Measurements from ENCODE around the gene GPC1. TPM values are rescaled to one million over a fixed set of nuclear protein-coding genes. Genes with fewer than 3 reads are reported as not detected.

GPC1 gene
- total and polyA plus RNA-seq, 2 of the 4 experiments (the other 2 are of a cell fraction), result 16.0 to 211 TPM

DNA sequence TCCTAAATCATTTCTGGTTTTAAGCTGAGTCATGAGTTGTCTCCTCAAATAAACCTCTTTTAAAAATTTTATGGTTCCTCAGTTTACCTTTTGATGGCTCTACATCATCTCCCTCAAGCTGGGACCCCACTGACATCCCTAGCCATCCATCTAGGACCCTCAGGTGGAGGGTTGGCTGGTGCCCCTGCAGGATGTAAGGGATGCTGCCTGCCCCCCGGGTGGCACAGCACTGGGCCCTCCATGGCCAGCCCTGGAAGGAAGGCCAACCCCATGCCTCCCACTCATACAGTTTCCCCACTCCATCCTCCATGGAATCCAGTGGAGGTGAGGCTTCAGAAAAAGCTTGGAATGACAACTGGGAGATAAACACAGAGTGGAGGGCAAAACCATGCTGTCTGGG is 17.2 kb upstream of the GPC1 start:
- Histone ChIP-seq H4K20me1 (ENCODE audit: insufficient read depth, low read length) (no peaks in the 10 kb centered on the region), H3K56ac (ENCODE audit: extremely low read depth, insufficient read depth, low read length) (no peak overlapping the region), H2AK5ac (ENCODE audit: low read depth, low read length) (no peak overlapping the region), H3K79me1 (ENCODE audit: low read depth in 1 of 2, low read length in 2 of 2) (no peaks in the 10 kb centered on the region), H3K9ac (ENCODE audit: low read depth, low read length) (no peak overlapping the region), H3K27ac (ENCODE audit: insufficient read depth, low read length) (no peak overlapping the region), H3K36me3 (ENCODE audit: control insufficient read depth, insufficient read depth, low read length) (no peaks in the 10 kb centered on the region), H3K27me3 (ENCODE audit: control insufficient read depth, insufficient read depth, low read length) (no peaks in the 10 kb centered on the region; the same call in 1 of the 2 replicates), H4K91ac (ENCODE audit: insufficient read depth, low read depth, low read length) (no peak overlapping the region), H3K4me2 (ENCODE audit: low read depth, low read length) (no peak overlapping the region), H4K8ac (ENCODE audit: low read depth in 2 of 2, low read length in 2 of 2) (no peak overlapping the region), H3K4me1 (ENCODE audit: control insufficient read depth, insufficient read depth, low read length) (no peaks in the 10 kb centered on the region), H2AK9ac (replicated peaks; ENCODE audit: low read depth, low read length, poor library complexity) (no peak overlapping the region), H2BK20ac (ENCODE audit: low read depth, low read length) (no peak overlapping the region), H4K5ac (ENCODE audit: low read depth, low read length) (no peak overlapping the region), H3K4me3 (ENCODE audit: insufficient read depth, low read depth, low read length) (no peak overlapping the region), H3K4ac (ENCODE audit: low read depth, low read length) (no peak overlapping the region), H3K23ac (ENCODE audit: low read depth, low read length) (no peak overlapping the region), H3K14ac (replicated peaks; ENCODE audit: low read depth, low read length) (no peak overlapping the region), H2BK120ac (ENCODE audit: low read depth, low read length) (no peak overlapping the region), H3K9me3 (ENCODE audit: control insufficient read depth, insufficient read depth, low read length) (peaks cover 15% of the 10 kb centered on the region), H3K18ac (ENCODE audit: low read depth, low read length) (no peak overlapping the region), H2AFZ (replicated peaks; ENCODE audit: low read length, poor library complexity) (no peak overlapping the region), H2BK5ac (ENCODE audit: low read depth, low read length, poor library complexity, severe bottlenecking) (no peak overlapping the region), H3K9me1 (ENCODE audit: insufficient read depth, low read length) (no peaks in the 10 kb centered on the region), H2BK15ac (ENCODE audit: low read depth, low read length) (no peak overlapping the region)
- DNase-seq, result no peak
- POLR2A ChIA-PET (ENCODE audit: unreplicated experiment), result no interaction called here
- no TSS peak for BruUV-seq (replicated peaks)
- CTCF ChIA-PET, result no interaction called here
- no peak for TF ChIP-seq FOS (IDR thresholded peaks at IDR 0.05; ENCODE audit: low read depth, low read length)
- TF ChIP-seq MAFK (IDR thresholded peaks at IDR 0.05; ENCODE audit: low read depth, low read length), result 0 out of 2 replicates have a peak, but pooled peaks have one; percentile 12
- no CpG with 5 or more reads among the region's 1 CpG for WGBS, 2 experiments (ENCODE audit: extremely low coverage in 2 of 2, insufficient read length in 1 of 2)
- intact Hi-C loops (cut with micrococcal nuclease), result no loop called here
- in situ Hi-C loops (cut with MboI; ENCODE audit: low sequenced_read_pairs), result no loop called here
- dilution Hi-C loops (cut with HindIII; ENCODE audit: low sequenced_read_pairs, unreplicated experiment), result no loop called here
- ATAC-seq (ENCODE audit: low read depth), result no peak
